GM18511 (cell line): ENCODE results near the gene AUTS2.
"Not testable (repeated sequence)": the region's sequence is repeated elsewhere in the genome, so short reads cannot be mapped to it uniquely, and the experiment has no call there.

Source experiments
- ATAC-seq: cut with Tn5 transposase; IDR thresholded peaks from one replicate; pipeline ENCODE4 v1.9.1; 2021; ENCODE audit warnings: mild to moderate bottlenecking, moderate library complexity; ENCODE audit not compliant: unreplicated experiment

Gene AUTS2

GRCh38 chr7:70267381-70268120 is 669.3 kb downstream of the AUTS2 start:
- ATAC-seq, result no peak

- ATAC-seq, result no peak
These were observed 669.9 kb downstream of the AUTS2 start for GRCh38 chr7:70268179-70268578.

- ATAC-seq, result no peak
These were observed 671.9 kb downstream of the AUTS2 start for GRCh38 chr7:70270149-70270548.

GRCh38 chr7:70271617-70272081 is 673.4 kb downstream of the AUTS2 start:
- ATAC-seq, result no peak

GRCh38 chr7:70275570-70275969 is 677.3 kb downstream of the AUTS2 start:
- ATAC-seq, result not testable (repeated sequence)

GRCh38 chr7:70285187-70285586 is 686.9 kb downstream of the AUTS2 start:
- ATAC-seq, result no peak

- no peak for ATAC-seq
These were observed 687.6 kb downstream of the AUTS2 start for GRCh38 chr7:70285854-70286253.

- no peak for ATAC-seq
These were observed 690.6 kb downstream of the AUTS2 start for GRCh38 chr7:70288781-70289456.

- ATAC-seq, result no peak
These were observed 694.4 kb downstream of the AUTS2 start for GRCh38 chr7:70292716-70293115.

GRCh38 chr7:70294211-70294911 is 696.1 kb downstream of the AUTS2 start:
- ATAC-seq, result no peak

GRCh38 chr7:70298780-70299471 is 700.7 kb downstream of the AUTS2 start:
- no peak for ATAC-seq

- no peak for ATAC-seq
These were observed 701.2 kb downstream of the AUTS2 start for GRCh38 chr7:70299472-70299807.

- ATAC-seq, result no peak
These were observed 703.5 kb downstream of the AUTS2 start for GRCh38 chr7:70301673-70302185.

- no peak for ATAC-seq
These were observed 705.0 kb downstream of the AUTS2 start for GRCh38 chr7:70303309-70303708.

- no peak for ATAC-seq
These were observed 705.5 kb downstream of the AUTS2 start for GRCh38 chr7:70303780-70304179.

GRCh38 chr7:70306173-70306572 is 707.9 kb downstream of the AUTS2 start:
- ATAC-seq, result no peak

- ATAC-seq, result no peak
These were observed 709.4 kb downstream of the AUTS2 start for GRCh38 chr7:70307544-70308106.

GRCh38 chr7:70312336-70312735 is 714.1 kb downstream of the AUTS2 start:
- ATAC-seq, result no peak

GRCh38 chr7:70313271-70313670 is 715.0 kb downstream of the AUTS2 start:
- ATAC-seq, result no peak

- ATAC-seq, result no peak
These were observed 715.4 kb downstream of the AUTS2 start for GRCh38 chr7:70313687-70314086.

- ATAC-seq, result no peak
These were observed 715.9 kb downstream of the AUTS2 start for GRCh38 chr7:70314221-70314620.
